CD4-positive, CD25-positive, alpha-beta regulatory T cell (primary cell): ENCODE data around the gene THEM5. TPM values are rescaled to one million over a fixed set of nuclear protein-coding genes. Genes with fewer than 3 reads are reported as not detected.
"Not testable (repeated sequence)": the region's sequence is repeated elsewhere in the genome, so short reads cannot be mapped to it uniquely, and the experiment has no call there.

Experiments used
- ATAC-seq, 2 donors: fragments of 150-1000 bp; cut with Tn5 transposase; one replicate each; pipeline ENCODE4 v1.10.0; 2021; ENCODE audit warnings: low read depth in 2 of 2, moderate number of reproducible peaks in 2 of 2, moderate library complexity in 1 of 2
- DNase-seq, 3 donors: peaks; one replicate each; pipeline versions ENCODE4 v3.0.0 to v3.0.0-alpha.2; 2012 to 2022; ENCODE audit warnings: mixed read lengths in 1 of 3
- H3K27ac ChIP-seq: one replicate; pipeline ENCODE4 v1.7.0; 2013; ENCODE audit warnings: mild to moderate bottlenecking, low read length; ENCODE audit not compliant: insufficient read depth, poor library complexity, severe bottlenecking
- H3K27me3 ChIP-seq: one replicate; pipeline ENCODE4 v1.7.0; 2013; ENCODE audit warnings: low read length; ENCODE audit not compliant: control insufficient read depth, insufficient read depth
- H3K36me3 ChIP-seq: one replicate; pipeline ENCODE4 v1.7.0; 2013; ENCODE audit warnings: mild to moderate bottlenecking, low read length, moderate library complexity; ENCODE audit not compliant: control insufficient read depth, insufficient read depth
- H3K4me1 ChIP-seq: 2 replicates; pipeline ENCODE4 v1.7.0; 2013; ENCODE audit warnings: mild to moderate bottlenecking, low read length; ENCODE audit not compliant: insufficient read depth, control insufficient read depth, poor library complexity, severe bottlenecking
- H3K4me3 ChIP-seq: one replicate; pipeline ENCODE4 v1.7.0; 2013; ENCODE audit warnings: low read depth, mild to moderate bottlenecking, low read length, moderate library complexity
- H3K9me3 ChIP-seq, 2 experiments: 1 replicate in 1 of 2; 2 replicates in 1 of 2; pipeline ENCODE4 v1.7.0; 2013; ENCODE audit warnings: low read length in 2 of 2, mild to moderate bottlenecking in 1 of 2, moderate library complexity in 1 of 2; ENCODE audit not compliant: control insufficient read depth in 2 of 2
- H3K27ac Mint-ChIP-seq, 3 donors: one replicate each; pipeline ENCODE4 v1.8.0; 2020 to 2022; ENCODE audit warnings: mild to moderate bottlenecking in 3 of 3, mixed read lengths in 3 of 3, moderate library complexity in 2 of 3
- H3K27me3 Mint-ChIP-seq: one replicate; pipeline ENCODE4 v1.8.0; 2022; ENCODE audit warnings: mild to moderate bottlenecking, mixed read lengths
- H3K36me3 Mint-ChIP-seq: one replicate; pipeline ENCODE4 v1.8.0; 2020; ENCODE audit warnings: mixed read lengths
- H3K4me1 Mint-ChIP-seq, 4 donors: one replicate each; pipeline ENCODE4 v1.8.0; 2020 to 2022; ENCODE audit warnings: mixed read lengths in 4 of 4, mild to moderate bottlenecking in 1 of 4
- H3K4me3 Mint-ChIP-seq, 4 donors: one replicate each; pipeline ENCODE4 v1.8.0; 2020 to 2022; ENCODE audit warnings: mild to moderate bottlenecking in 4 of 4, mixed read lengths in 4 of 4, moderate library complexity in 3 of 4
- H3K9me3 Mint-ChIP-seq, 7 donors: one replicate each; pipeline ENCODE4 v1.8.0; 2020 to 2022; ENCODE audit warnings: mixed read lengths in 7 of 7, mild to moderate bottlenecking in 3 of 7, moderate library complexity in 2 of 7
- polyA plus RNA-seq, 4 donors: library from polyadenylated mRNA; unstranded; fragments of 300-500 nt; fragmentation: Illumina TruSeq; gene quantifications; one replicate each; pipeline ENCODE4 v1.2.3, GENCODE V29; 2021
- total RNA-seq: library from RNA; stranded (reverse); gene quantifications from one replicate; pipeline ENCODE4 v1.2.3, GENCODE V29; 2022

Gene THEM5
- total and polyA plus RNA-seq, 5 donors from 2014 or later: 0.25 TPM; not detected in 4

DNA sequence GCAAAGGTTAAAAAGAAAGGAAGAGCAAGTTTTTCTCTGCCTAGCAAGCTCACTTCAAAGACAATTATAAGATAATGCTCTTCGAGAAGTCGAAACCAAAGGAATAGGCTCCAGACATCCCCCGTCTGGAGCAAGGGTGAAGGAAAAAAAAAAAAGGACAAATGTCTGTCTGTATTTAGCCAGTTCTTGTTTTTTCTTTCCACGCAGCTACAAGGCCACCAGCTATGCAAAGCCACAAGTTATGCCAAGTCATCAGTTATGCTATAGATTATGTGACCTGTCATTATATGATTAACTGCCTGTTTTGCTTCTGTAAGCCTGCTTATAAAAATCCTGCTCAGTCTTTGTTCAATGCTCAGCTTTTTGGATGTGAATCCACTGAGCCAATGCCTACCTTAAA is 2.4 kb upstream of the THEM5 start:
- H3K27me3 ChIP-seq: no peaks in the 10 kb centered on the region
- ATAC-seq: no peak
- H3K4me3 ChIP-seq: no peak overlapping the region
- H3K27ac ChIP-seq: no peak overlapping the region
- Mint-ChIP-seq H3K4me1 (peaks cover 0 to 4% (median 2%) of the 10 kb centered on the region in 4 donors), H3K9me3 (no peaks in the 10 kb centered on the region), H3K27me3 (no peaks in the 10 kb centered on the region), H3K27ac (no peak overlapping the region), H3K4me3 (no peak overlapping the region), H3K36me3 (peaks cover 3% of the 10 kb centered on the region)
- H3K9me3 ChIP-seq: no peaks in the 10 kb centered on the region
- no peaks in the 10 kb centered on the region for H3K36me3 ChIP-seq
- no peak for DNase-seq
- no peaks in the 10 kb centered on the region for H3K4me1 ChIP-seq

DNA sequence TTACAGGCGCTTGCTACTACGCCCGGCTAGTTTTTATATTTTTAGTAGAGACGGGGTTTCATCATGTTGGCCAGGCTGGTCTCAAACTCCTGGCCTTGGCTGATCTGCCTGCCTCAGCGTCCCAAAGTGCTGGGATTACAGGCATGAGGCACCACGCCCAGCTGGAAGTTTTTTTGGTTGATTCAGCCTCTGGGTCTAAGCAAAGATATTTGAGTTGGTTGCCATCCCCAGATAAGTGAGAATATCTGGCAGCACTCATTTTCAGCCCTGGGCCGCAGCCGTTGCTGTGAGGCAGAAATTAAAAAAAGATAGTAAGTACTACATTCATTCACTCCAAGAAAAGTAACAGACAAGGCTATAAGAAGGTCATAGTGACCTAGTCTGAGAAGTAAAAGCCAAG is 2.0 kb upstream of the THEM5 start:
- H3K4me1 ChIP-seq, H3K9me3 ChIP-seq, DNase-seq, H3K4me1 Mint-ChIP-seq, ATAC-seq, H3K4me3 Mint-ChIP-seq, H3K27ac Mint-ChIP-seq, H3K27me3 Mint-ChIP-seq, H3K36me3 ChIP-seq, H3K27ac ChIP-seq, H3K4me3 ChIP-seq, H3K27me3 ChIP-seq, H3K36me3 Mint-ChIP-seq, H3K9me3 Mint-ChIP-seq: not testable (repeated sequence)

DNA sequence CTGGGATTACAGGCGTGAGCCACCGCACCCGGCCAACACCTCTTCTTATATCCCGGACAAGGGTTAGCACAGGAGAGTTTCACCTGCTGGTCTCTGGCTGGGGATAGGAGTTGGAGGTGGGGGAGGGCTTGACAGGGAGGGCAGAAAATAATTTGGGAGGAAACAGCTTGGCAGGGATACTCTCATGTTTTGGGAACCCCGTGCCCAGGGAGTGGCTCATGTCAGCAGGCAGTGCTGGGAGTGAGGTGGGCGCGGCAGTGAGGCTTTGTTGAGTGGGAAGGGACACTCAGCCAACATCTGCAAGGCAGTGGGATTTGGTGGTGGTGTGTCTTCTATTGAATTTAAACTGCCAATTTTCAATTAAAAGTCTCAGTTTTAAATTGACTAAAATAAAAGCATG is 1.1 kb upstream of the THEM5 start:
- peaks cover 0 to 4% (median 2%) of the 10 kb centered on the region in 4 donors for H3K4me1 Mint-ChIP-seq
- Histone ChIP-seq H3K4me1 (no peaks in the 10 kb centered on the region), H3K27ac (no peak overlapping the region), H3K27me3 (no peaks in the 10 kb centered on the region), H3K9me3 (no peaks in the 10 kb centered on the region), H3K36me3 (no peaks in the 10 kb centered on the region), H3K4me3 (no peak overlapping the region)
- H3K27me3 Mint-ChIP-seq: no peaks in the 10 kb centered on the region
- no peak overlapping the region for H3K27ac Mint-ChIP-seq
- peaks cover 3% of the 10 kb centered on the region for H3K36me3 Mint-ChIP-seq
- no peak for ATAC-seq
- no peak for DNase-seq
- H3K9me3 Mint-ChIP-seq: no peaks in the 10 kb centered on the region
- no peak overlapping the region for H3K4me3 Mint-ChIP-seq

DNA sequence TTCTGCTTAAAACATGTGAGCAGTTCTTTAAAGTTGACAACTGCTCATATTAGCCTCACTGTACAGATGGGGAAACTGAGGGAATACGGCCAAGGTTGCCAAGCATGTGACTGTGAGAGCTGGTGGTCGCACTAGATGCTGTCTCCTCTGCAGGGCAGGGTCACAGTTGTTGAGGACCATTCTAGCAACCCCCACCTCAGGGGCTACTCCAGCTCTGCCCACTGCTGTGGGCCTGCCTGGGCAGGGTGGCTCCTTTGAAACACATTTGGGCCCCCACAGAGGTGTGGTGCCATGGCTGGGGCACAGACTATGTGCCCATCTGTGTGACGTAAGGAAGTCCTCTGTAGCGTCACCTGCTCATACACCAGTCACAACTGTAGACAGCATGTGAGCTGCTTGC is 779 bp downstream of the THEM5 start:
- H3K27me3 ChIP-seq: no peaks in the 10 kb centered on the region
- no peak overlapping the region for H3K4me3 ChIP-seq
- H3K4me1 ChIP-seq: peaks cover 11% of the 10 kb centered on the region
- ATAC-seq (no peak), DNase-seq (no peak)
- no peaks in the 10 kb centered on the region for H3K9me3 ChIP-seq
- H3K36me3 ChIP-seq: no peaks in the 10 kb centered on the region
- H3K27ac ChIP-seq: no peak overlapping the region
- Mint-ChIP-seq H3K4me3 (no peak overlapping the region), H3K27ac (peak overlapping the region in 1 of 3 donors; percentile 62), H3K4me1 (peaks cover 0 to 16% (median 9%) of the 10 kb centered on the region in 4 donors), H3K36me3 (peaks cover 3% of the 10 kb centered on the region), H3K9me3 (no peaks in the 10 kb centered on the region), H3K27me3 (no peaks in the 10 kb centered on the region)

DNA sequence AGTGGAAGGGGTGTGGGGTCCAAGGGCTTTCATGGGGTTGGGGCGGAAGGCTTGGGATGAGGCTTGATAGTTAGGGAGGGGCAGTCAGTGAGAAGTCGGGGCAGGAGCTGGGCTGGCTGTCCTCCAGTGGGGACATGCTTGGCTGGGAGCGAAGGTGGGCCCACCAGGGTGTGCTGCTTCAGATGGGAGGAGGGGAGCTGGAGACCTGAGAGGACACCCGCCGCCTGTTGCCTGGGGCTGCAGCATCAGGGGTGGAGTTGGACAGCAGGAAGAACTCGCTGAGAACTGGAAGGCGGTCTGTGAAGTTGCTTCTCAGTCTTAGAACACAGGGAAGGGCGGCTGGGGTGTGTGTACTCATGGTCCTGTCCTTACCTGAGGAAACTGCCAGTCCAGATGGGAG is 1.6 kb downstream of the THEM5 start:
- H3K9me3 ChIP-seq: no peaks in the 10 kb centered on the region
- no peak overlapping the region for H3K4me3 ChIP-seq
- no peaks in the 10 kb centered on the region for H3K9me3 Mint-ChIP-seq
- H3K27me3 ChIP-seq: no peaks in the 10 kb centered on the region
- no peak for DNase-seq
- H3K27ac ChIP-seq: no peak overlapping the region
- peaks cover 13% of the 10 kb centered on the region for H3K4me1 ChIP-seq
- H3K36me3 Mint-ChIP-seq: peaks cover 3% of the 10 kb centered on the region
- no peaks in the 10 kb centered on the region for H3K27me3 Mint-ChIP-seq
- ATAC-seq: no peak
- H3K36me3 ChIP-seq: no peaks in the 10 kb centered on the region
- H3K4me3 Mint-ChIP-seq: no peak overlapping the region
- peak overlapping the region in 1 of 3 donors; percentile 39 for H3K27ac Mint-ChIP-seq
- peaks cover 0 to 19% (median 11%) of the 10 kb centered on the region in 4 donors for H3K4me1 Mint-ChIP-seq

DNA sequence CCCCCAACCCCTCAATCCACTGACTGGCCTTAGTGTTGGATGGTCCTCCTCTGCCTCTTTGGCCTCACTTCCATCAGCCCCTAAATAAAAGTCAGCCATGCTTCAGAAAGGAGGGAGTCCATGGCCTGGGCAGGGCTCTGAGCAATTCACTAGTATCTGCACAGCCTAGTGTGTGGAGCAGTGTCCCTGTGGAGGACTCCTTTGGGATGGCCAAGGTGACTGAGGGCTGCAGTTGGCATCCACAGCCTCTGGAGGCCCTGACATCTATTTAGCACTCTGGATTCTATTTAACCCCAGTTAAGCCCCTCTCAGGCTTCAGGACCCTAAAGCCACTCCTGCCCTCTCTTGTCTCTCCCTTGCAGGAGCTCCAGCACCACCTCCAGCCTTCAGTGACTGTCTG is 3.6 kb downstream of the THEM5 start:
- Histone ChIP-seq H3K27ac (no peak overlapping the region), H3K4me1 (peaks cover 13% of the 10 kb centered on the region), H3K36me3 (no peaks in the 10 kb centered on the region), H3K4me3 (no peak overlapping the region), H3K9me3 (no peaks in the 10 kb centered on the region), H3K27me3 (no peaks in the 10 kb centered on the region)
- no peak for ATAC-seq
- no peak for DNase-seq
- Mint-ChIP-seq H3K9me3 (no peaks in the 10 kb centered on the region), H3K4me3 (peak overlapping the region in 1 of 4 donors; percentile 36), H3K4me1 (peaks cover 0 to 32% (median 21%) of the 10 kb centered on the region in 4 donors), H3K27me3 (no peaks in the 10 kb centered on the region), H3K36me3 (peaks cover 3% of the 10 kb centered on the region), H3K27ac (peak overlapping the region in 1 of 3 donors; percentile 80)

DNA sequence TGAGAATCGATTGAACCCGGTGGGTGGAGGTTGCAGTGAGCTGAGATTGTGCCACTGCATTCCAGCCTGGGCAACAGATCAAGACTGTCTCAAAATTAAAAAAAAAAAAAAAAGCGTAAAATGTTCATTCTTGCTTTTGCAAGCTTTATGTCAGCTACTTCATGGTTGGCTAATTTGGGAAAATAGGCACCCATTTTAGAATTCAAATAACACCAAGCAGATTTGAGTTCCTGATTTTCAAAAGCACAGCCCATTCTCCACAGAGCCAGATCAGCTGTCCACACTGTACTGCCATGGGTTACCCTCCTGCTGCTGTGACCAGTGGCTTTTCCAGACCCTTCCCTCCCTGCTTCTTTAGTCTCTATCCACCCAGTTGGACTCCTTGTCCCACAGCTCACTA is 4.4 kb downstream of the THEM5 start:
- H3K4me3 Mint-ChIP-seq: peak overlapping the region in 1 of 4 donors; percentile 17
- H3K27me3 Mint-ChIP-seq: no peaks in the 10 kb centered on the region
- H3K4me1 Mint-ChIP-seq: peaks cover 0 to 35% (median 24%) of the 10 kb centered on the region in 4 donors
- H3K9me3 Mint-ChIP-seq: no peaks in the 10 kb centered on the region
- no peak overlapping the region for H3K4me3 ChIP-seq
- ATAC-seq (no peak), DNase-seq (no peak)
- H3K4me1 ChIP-seq: peaks cover 13% of the 10 kb centered on the region
- no peaks in the 10 kb centered on the region for H3K27me3 ChIP-seq
- peaks cover 3% of the 10 kb centered on the region for H3K36me3 Mint-ChIP-seq
- H3K27ac Mint-ChIP-seq: peak overlapping the region; percentile 80 to 91 (median 86)
- H3K36me3 ChIP-seq: no peaks in the 10 kb centered on the region
- H3K27ac ChIP-seq: peak overlapping the region; percentile 39
- no peaks in the 10 kb centered on the region for H3K9me3 ChIP-seq

DNA sequence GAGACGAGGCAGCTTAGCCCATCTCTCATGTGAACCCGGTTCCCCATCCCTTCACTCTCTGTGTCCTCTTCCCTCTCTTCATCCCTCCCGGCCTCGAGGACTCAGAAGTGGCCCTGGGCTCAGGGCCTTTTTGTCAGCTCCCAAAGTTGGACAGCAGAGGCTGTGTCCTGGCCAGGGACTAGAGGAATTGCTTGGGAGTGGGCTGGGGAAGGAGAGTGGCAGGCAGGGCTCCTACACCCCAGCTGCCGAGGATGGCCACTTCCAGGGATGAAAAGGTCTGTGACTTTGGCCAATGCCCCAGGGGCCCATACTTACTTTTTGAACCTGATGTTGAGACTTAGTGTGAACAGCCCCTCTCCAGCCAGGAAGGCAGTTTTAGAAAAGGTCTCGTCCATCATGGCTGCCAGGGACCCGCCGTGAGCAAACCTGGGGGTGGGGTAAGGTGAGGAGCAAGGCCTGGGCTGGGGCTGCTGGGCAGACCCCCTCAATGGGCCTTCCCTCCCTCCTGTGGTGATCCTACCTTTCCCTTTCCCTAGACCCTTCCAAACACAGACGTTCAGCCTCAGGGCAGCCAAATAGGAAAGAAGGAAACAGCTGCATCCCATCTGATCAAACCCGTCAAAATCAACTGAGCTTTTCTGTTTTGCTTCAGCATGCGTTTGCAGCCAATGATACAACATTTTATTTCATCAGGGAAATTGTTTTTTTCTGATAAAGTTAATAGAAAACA is 5.5 kb downstream of the THEM5 start:
- Histone ChIP-seq H3K36me3 (peaks cover 3% of the 10 kb centered on the region), H3K9me3 (no peaks in the 10 kb centered on the region), H3K27me3 (no peaks in the 10 kb centered on the region), H3K4me1 (peaks cover 13% of the 10 kb centered on the region), H3K27ac (no peak overlapping the region), H3K4me3 (no peak overlapping the region)
- peaks cover 3% of the 10 kb centered on the region for H3K36me3 Mint-ChIP-seq
- H3K9me3 Mint-ChIP-seq: no peaks in the 10 kb centered on the region
- no peak for DNase-seq
- no peaks in the 10 kb centered on the region for H3K27me3 Mint-ChIP-seq
- H3K27ac Mint-ChIP-seq: peak overlapping the region; percentile 29 to 91 (median 80)
- H3K4me3 Mint-ChIP-seq: peak overlapping the region in 1 of 4 donors; percentile 56
- no peak for ATAC-seq
- H3K4me1 Mint-ChIP-seq: peaks cover 0 to 37% (median 24%) of the 10 kb centered on the region in 4 donors
